Measurements from ENCODE around the gene HSPA9.

The HSPA9 gene

GRCh38 chr5:138529812-138530211, 45.4 kb downstream of the HSPA9 start:
- Histone ChIP-seq H2AFZ (ENCODE audit: low read depth) (no peak overlapping the region), H3K79me2 (ENCODE audit: insufficient read depth, low read depth) (peaks cover 98% of the 10 kb centered on the region), H3K4me1 (ENCODE audit: low read depth, poor library complexity, severe bottlenecking) (peaks cover 23% of the 10 kb centered on the region), H3K36me3 (ENCODE audit: insufficient read depth) (peaks cover 2% of the 10 kb centered on the region; the same call in 1 of the 2 replicates), H3K4me2 (no peak overlapping the region), H3K27me3 (ENCODE audit: insufficient read depth, low read depth) (no peaks in the 10 kb centered on the region), H3K27ac (no peak overlapping the region), H3K4me3 (IDR thresholded peaks at IDR 0.05; ENCODE audit: insufficient read depth, low read depth, low read length) (no peak overlapping the region), H3K9ac (no peak overlapping the region), H4K20me1 (ENCODE audit: insufficient read depth) (peaks cover 35% of the 10 kb centered on the region)
- TF ChIP-seq CTCF (conservative IDR thresholded peaks at IDR 0.05; ENCODE audit: low read depth, low read length), result no peak

GRCh38 chr5:138528744-138529469, 46.3 kb downstream of the HSPA9 start:
- no peak for TF ChIP-seq CTCF (conservative IDR thresholded peaks at IDR 0.05; ENCODE audit: low read depth, low read length)
- Histone ChIP-seq H3K36me3 (ENCODE audit: insufficient read depth) (peaks cover 2% of the 10 kb centered on the region; the same call in 1 of the 2 replicates), H3K27ac (no peak overlapping the region)

GRCh38 chr5:138528208-138528607, 47.0 kb downstream of the HSPA9 start:
- peaks cover 2% of the 10 kb centered on the region; the same call in 1 of the 2 replicates for H3K36me3 ChIP-seq (ENCODE audit: insufficient read depth)
- H3K27ac ChIP-seq, result no peak overlapping the region
- H3K4me1 ChIP-seq (ENCODE audit: low read depth, poor library complexity, severe bottlenecking), result peaks cover 24% of the 10 kb centered on the region
- H3K27me3 ChIP-seq (ENCODE audit: insufficient read depth, low read depth), result no peaks in the 10 kb centered on the region
- no peak for TF ChIP-seq CTCF (conservative IDR thresholded peaks at IDR 0.05; ENCODE audit: low read depth, low read length)
- H4K20me1 ChIP-seq (ENCODE audit: insufficient read depth), result peaks cover 34% of the 10 kb centered on the region
- peaks cover 97% of the 10 kb centered on the region for H3K79me2 ChIP-seq (ENCODE audit: insufficient read depth, low read depth)
- no peak overlapping the region for H2AFZ ChIP-seq (ENCODE audit: low read depth)
- H3K9ac ChIP-seq, result no peak overlapping the region
- H3K4me3 ChIP-seq (IDR thresholded peaks at IDR 0.05; ENCODE audit: insufficient read depth, low read depth, low read length), result no peak overlapping the region
- no peak overlapping the region for H3K4me2 ChIP-seq

More at GRCh38 chr5:138528744-138529469, 46.3 kb downstream of the HSPA9 start:
- Histone ChIP-seq H3K79me2 (ENCODE audit: insufficient read depth, low read depth) (peaks cover 97% of the 10 kb centered on the region), H3K27me3 (ENCODE audit: insufficient read depth, low read depth) (no peaks in the 10 kb centered on the region), H4K20me1 (ENCODE audit: insufficient read depth) (peaks cover 35% of the 10 kb centered on the region), H3K4me3 (IDR thresholded peaks at IDR 0.05; ENCODE audit: insufficient read depth, low read depth, low read length) (no peak overlapping the region), H3K9ac (no peak overlapping the region), H3K4me2 (no peak overlapping the region), H2AFZ (ENCODE audit: low read depth) (no peak overlapping the region), H3K4me1 (ENCODE audit: low read depth, poor library complexity, severe bottlenecking) (peaks cover 24% of the 10 kb centered on the region)

DNA sequence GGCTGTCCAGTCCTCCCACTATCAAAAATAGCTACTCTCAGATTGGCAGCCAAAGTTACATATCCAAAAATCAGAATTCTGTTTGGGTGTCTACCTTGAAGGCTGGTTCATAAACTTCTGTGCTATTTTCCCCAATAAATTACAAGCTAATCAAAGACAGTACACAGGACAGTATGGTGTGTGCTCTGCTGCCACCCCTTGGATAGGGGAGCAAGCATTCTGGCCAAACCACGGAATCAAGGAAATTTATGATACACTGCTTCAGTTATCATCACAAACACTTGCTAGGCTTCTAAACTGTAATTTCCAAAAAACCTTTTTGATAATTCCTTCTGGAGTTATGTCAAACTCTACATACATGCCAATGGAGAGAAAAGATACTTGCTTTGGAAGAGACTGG, 48.0 kb downstream of the HSPA9 start:
- H3K27me3 ChIP-seq (ENCODE audit: insufficient read depth, low read depth), result no peaks in the 10 kb centered on the region
- no peak overlapping the region for H3K27ac ChIP-seq
- H4K20me1 ChIP-seq (ENCODE audit: insufficient read depth), result peaks cover 32% of the 10 kb centered on the region
- no peak overlapping the region for H3K9ac ChIP-seq
- no peak overlapping the region for H3K4me3 ChIP-seq (IDR thresholded peaks at IDR 0.05; ENCODE audit: insufficient read depth, low read depth, low read length)
- TF ChIP-seq CTCF (conservative IDR thresholded peaks at IDR 0.05; ENCODE audit: low read depth, low read length), result no peak
- H2AFZ ChIP-seq (ENCODE audit: low read depth), result no peak overlapping the region
- H3K79me2 ChIP-seq (ENCODE audit: insufficient read depth, low read depth), result peaks cover 97% of the 10 kb centered on the region
- H3K4me2 ChIP-seq, result no peak overlapping the region
- H3K4me1 ChIP-seq (ENCODE audit: low read depth, poor library complexity, severe bottlenecking), result peaks cover 30% of the 10 kb centered on the region
- H3K36me3 ChIP-seq (ENCODE audit: insufficient read depth), result peaks cover 6% of the 10 kb centered on the region; the same call in 1 of the 2 replicates
